Large intestine (tissue), 3 donors: ENCODE measurements around the gene SEMA3E. TPM values are rescaled to one million over a fixed set of nuclear protein-coding genes. Genes with fewer than 3 reads are reported as not detected.
"Not testable (repeated sequence)": the region's sequence is repeated elsewhere in the genome, so short reads cannot be mapped to it uniquely, and the experiment has no call there.

ENCODE experiments used
- DNase-seq, 2 donors: peaks; one replicate each; pipeline versions ENCODE4 v3.0.0 to v3.0.0-alpha.2; 2013
- H3K27ac ChIP-seq: one replicate; pipeline ENCODE4 v1.5.1; 2013; ENCODE audit warnings: low read length
- H3K27me3 ChIP-seq: 2 replicates; pipeline ENCODE4 v1.6.1; 2013; ENCODE audit warnings: low read length; ENCODE audit not compliant: control insufficient read depth, insufficient read depth
- H3K36me3 ChIP-seq: 2 replicates; pipeline ENCODE4 v1.6.1; 2013; ENCODE audit warnings: low read length; ENCODE audit not compliant: control insufficient read depth, insufficient read depth
- H3K4me1 ChIP-seq: one replicate; pipeline ENCODE4 v1.6.1; 2013; ENCODE audit warnings: low read length; ENCODE audit not compliant: control insufficient read depth, insufficient read depth
- H3K4me3 ChIP-seq: one replicate; pipeline ENCODE4 v1.5.1; 2013; ENCODE audit warnings: low read length
- H3K9me3 ChIP-seq: one replicate; pipeline ENCODE4 v1.6.1; 2013; ENCODE audit warnings: mild to moderate bottlenecking, low read depth, low read length, moderate library complexity; ENCODE audit not compliant: control insufficient read depth
- WGBS: methylation state at CpG from one replicate; pipeline ENCODE4 v1.1.5; 2013; ENCODE audit warnings: low lambda C conversion rate; ENCODE audit not compliant: insufficient coverage; 5-methylcytosine and 5-hydroxymethylcytosine counted together
- polyA plus RNA-seq: library from polyadenylated mRNA; unstranded; fragments of 120-200 nt; gene quantifications from one replicate; pipeline ENCODE4 v1.2.1, GENCODE V29; 2013

The SEMA3E gene
- polyA plus RNA-seq, 1 donor = 0.82 TPM

DNA sequence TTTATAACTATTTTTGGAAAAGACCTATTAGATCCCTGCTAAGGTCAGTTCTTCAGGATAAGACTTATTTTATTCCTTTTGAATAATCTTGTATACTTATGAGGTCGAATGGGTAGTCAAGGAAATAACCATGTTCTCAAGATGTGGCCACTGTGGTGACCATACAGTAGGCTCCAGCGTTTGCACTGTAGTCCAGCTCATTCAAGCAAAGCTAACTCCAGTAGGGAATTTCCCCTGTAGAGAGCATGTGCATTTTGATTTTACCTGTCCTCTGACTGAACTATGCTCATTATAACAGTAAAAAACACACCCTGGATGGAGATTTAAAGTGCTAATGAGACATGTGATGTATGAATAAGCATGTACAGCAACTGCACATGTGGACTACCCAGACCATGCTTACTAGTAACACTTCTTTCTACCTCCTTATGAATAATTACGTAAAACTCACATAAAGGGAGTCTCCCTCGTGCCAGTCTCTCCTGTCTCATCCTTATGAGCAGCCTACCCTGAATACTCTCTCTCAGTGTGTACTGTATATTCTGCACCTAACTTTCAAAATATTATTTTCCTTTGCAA lies 32.4 kb upstream of the SEMA3E start:
- no peaks in the 10 kb centered on the region for H3K9me3 ChIP-seq
- DNase-seq = no peak
- no peaks in the 10 kb centered on the region for H3K4me1 ChIP-seq
- no peaks in the 10 kb centered on the region for H3K27me3 ChIP-seq
- no peak overlapping the region for H3K4me3 ChIP-seq
- no peaks in the 10 kb centered on the region for H3K36me3 ChIP-seq
- no peak overlapping the region for H3K27ac ChIP-seq
- 77% methylated on average over 3 of the region's 4 CpGs for WGBS

DNA sequence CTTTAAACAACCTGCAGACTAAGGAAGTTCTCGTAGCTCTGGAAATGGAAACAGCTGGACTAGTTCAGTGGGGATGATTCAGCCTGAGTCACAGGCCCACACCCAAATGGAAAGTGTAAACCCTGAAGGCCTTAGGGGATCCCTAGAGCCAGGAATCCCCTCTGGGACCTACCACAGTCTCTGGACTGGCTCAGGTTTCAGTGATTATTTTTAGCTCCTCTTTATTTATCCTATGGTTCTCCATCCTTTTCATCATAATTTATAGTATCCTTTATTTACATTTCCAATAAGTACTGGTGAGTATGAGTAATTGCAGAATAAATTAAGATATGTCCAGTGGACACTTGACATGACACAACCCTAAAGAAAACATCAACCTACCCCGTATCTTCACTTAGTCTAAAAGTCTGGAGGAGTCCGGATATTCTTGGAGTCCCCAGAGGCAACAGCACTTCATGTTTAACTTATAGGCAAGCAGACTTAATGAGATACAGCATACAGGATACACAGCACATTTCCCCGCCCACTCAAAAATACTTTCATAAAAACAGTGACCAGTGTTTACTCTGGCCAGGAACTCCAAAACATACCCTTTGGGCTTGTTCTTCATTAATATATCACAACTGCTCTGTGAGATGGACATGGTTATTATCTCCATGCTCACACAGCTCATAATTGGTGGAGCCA lies 28.4 kb upstream of the SEMA3E start:
- H3K4me1 ChIP-seq = no peaks in the 10 kb centered on the region
- H3K27ac ChIP-seq = no peak overlapping the region
- no peak overlapping the region for H3K4me3 ChIP-seq
- no peaks in the 10 kb centered on the region for H3K36me3 ChIP-seq
- H3K9me3 ChIP-seq = no peaks in the 10 kb centered on the region
- DNase-seq = peak in 1 of 2 donors; percentile 11
- no peaks in the 10 kb centered on the region for H3K27me3 ChIP-seq
- WGBS = no CpG with 5 or more reads among the region's 4 CpGs

DNA sequence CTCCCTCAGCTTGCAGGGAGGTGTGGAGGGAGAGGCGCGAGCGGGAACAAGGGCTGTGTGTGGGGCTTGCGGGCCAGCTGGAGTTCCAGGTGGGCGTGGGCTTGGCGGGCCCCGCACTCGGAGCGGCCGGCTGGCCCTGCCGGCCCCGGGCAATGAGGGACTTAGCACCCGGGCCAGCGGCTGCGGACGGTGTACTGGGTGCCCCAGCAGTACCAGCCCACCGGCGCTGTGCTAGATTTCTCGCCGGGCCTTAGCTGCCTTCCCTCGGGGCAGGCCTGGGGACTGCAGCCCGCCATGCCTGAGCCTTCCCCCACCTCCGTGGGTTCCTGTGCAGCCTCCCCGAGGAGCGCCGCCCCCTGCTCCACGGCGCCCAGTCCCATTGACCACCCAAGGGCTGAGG lies 24.4 kb upstream of the SEMA3E start:
- not testable (repeated sequence) for DNase-seq, H3K27ac ChIP-seq, H3K27me3 ChIP-seq, H3K36me3 ChIP-seq, H3K9me3 ChIP-seq, H3K4me1 ChIP-seq, H3K4me3 ChIP-seq
- no CpG with 5 or more reads among the region's 28 CpGs for WGBS

DNA sequence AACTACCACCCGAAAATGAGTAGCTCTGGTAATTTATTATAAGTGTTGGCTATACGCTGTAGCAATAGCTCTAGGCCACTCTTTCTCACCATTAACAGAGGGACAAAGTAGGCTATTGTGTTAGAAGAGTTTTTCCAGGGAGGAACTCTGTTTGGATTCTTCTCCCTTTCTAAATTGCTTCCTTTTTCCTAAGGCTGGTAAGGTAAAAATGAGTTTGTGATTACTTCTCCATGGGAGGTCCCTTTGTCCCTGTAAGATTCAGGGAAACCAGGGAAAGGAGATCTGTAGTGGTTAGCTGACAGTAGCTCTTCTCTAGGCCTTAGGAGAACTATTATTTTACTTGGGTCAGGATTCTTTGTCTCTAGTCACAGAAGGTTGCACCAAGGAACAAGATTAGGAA lies 23.2 kb upstream of the SEMA3E start:
- H3K4me3 ChIP-seq = no peak overlapping the region
- no peaks in the 10 kb centered on the region for H3K9me3 ChIP-seq
- H3K4me1 ChIP-seq = no peaks in the 10 kb centered on the region
- whole genome bisulfite sequencing = 100% methylated on average over 1 of the region's 2 CpGs
- no peaks in the 10 kb centered on the region for H3K27me3 ChIP-seq
- H3K27ac ChIP-seq = no peak overlapping the region
- no peaks in the 10 kb centered on the region for H3K36me3 ChIP-seq
- no peak for DNase-seq

DNA sequence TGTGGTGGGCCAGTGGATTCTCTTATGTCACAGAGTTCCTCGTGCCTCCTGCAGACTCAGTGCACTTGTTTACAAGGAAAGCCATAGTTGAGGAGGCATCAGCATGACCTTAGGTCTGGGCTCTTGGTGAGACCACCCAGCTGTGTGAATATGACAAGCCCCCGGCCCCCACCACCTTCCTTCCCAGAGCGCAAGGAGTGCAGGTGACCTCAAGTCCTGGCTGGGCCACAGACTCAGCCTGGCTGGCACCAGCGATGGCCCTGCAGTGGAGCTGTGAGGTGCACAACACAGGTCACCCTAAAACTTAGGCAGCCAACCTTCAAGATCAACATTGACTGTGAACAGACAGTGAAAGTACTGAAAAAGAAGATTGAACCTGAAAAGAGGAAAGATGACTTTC lies 14.2 kb upstream of the SEMA3E start:
- Histone ChIP-seq H3K4me3 (no peak overlapping the region), H3K27me3 (no peaks in the 10 kb centered on the region), H3K4me1 (no peaks in the 10 kb centered on the region), H3K9me3 (no peaks in the 10 kb centered on the region), H3K27ac (no peak overlapping the region), H3K36me3 (no peaks in the 10 kb centered on the region)
- WGBS = no CpG with 5 or more reads among the region's 4 CpGs
- DNase-seq = no peak

DNA sequence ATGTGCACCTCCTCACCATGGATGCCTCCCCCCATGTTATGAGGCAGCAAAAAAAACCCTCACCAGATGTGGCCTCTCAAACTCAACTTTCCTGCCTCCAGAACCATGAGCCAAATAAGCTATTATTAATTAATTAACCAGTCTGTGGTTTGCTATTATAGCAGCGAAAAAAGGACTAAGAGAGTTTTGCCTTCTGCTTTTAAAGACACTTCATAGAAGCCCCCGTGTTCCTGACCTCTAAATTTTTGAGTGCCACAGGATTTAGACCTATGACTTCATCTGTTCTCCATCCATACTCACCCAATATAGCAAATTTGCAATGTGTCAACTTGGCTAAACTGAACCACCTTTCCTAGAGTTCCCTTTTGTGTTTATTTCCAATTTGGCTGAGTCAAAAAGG lies 9.2 kb upstream of the SEMA3E start:
- DNase-seq = no peak
- no peaks in the 10 kb centered on the region for H3K9me3 ChIP-seq
- no peaks in the 10 kb centered on the region for H3K36me3 ChIP-seq
- no peaks in the 10 kb centered on the region for H3K27me3 ChIP-seq
- no peaks in the 10 kb centered on the region for H3K4me1 ChIP-seq
- no peak overlapping the region for H3K4me3 ChIP-seq
- H3K27ac ChIP-seq = no peak overlapping the region
- no CpG with 5 or more reads among the region's 2 CpGs for WGBS

DNA sequence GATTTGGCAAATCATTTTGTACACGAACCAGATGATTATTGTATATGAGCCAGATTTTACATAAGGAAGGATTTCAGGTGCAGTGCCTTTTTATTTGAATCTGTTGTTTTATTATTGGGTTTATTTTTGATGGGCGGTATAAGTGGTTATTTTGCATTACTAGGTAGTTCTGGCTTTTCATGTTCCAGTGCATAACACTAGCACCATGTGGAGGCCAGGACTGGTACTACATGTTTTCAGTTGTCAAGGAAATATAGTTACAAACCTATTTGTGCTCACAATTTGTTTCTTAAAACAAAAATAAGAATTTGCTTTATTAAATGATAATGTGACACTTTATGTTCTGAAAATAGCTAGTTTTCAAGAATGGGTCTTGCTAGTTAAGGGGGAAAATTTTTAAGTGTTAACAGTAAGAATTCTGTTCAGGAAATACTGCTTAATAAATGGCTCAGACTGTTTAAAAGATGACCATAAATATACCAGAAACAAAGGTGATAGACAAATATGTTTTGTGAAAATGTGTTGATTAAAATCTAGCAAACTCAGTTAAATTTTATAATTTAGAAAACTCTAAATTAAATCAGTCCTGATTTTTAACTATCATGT lies 7.1 kb upstream of the SEMA3E start:
- H3K9me3 ChIP-seq = no peaks in the 10 kb centered on the region
- no peaks in the 10 kb centered on the region for H3K36me3 ChIP-seq
- H3K27me3 ChIP-seq = no peaks in the 10 kb centered on the region
- 40% methylated on average over 1 of the region's 2 CpGs for WGBS
- no peak for DNase-seq
- H3K27ac ChIP-seq = no peak overlapping the region
- no peaks in the 10 kb centered on the region for H3K4me1 ChIP-seq
- H3K4me3 ChIP-seq = no peak overlapping the region

DNA sequence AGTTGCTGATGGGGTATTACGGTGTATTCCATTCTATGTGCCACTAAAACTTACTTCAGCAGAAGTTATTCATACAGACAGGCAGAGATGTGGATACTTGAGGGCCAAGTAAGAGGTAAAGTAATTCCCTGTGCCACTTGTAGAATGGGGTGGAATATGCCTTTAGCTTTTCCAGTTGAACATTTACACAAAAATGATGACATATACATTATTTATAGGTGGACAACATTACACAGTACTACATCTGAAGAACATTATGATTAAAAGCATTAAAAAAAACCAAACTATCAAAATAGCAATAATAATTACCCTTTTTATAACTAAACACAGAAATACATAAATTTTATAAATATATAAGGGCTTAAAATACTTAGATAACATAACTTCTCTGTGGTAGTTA lies 3.5 kb upstream of the SEMA3E start:
- Histone ChIP-seq H3K36me3 (no peaks in the 10 kb centered on the region), H3K27ac (no peak overlapping the region), H3K27me3 (peaks cover 11% of the 10 kb centered on the region), H3K9me3 (no peaks in the 10 kb centered on the region), H3K4me3 (no peak overlapping the region), H3K4me1 (peaks cover 2% of the 10 kb centered on the region)
- WGBS = no CpG with 5 or more reads among the region's 1 CpG
- no peak for DNase-seq

DNA sequence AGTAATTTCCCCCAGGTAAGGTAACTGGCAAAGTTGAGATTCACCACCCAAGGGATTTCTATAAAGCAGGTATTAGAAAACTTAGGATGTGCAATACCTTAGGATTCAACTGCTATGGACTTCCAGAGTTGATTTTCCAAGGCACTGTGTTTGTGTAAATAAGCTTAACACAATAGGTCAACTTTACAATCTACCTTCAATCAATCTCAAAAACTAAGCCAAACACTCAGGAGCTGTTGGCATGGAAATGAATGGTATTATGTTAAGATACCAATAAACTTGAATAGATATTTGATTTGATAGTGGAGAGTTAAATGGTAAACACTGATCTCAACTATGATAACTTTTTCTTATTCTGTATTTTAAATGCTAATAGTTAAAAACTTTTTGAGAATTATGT lies 762 bp upstream of the SEMA3E start:
- Histone ChIP-seq H3K27ac (no peak overlapping the region), H3K4me3 (no peak overlapping the region), H3K27me3 (peaks cover 11% of the 10 kb centered on the region), H3K36me3 (no peaks in the 10 kb centered on the region), H3K9me3 (no peaks in the 10 kb centered on the region), H3K4me1 (peaks cover 2% of the 10 kb centered on the region)
- no peak for DNase-seq

DNA sequence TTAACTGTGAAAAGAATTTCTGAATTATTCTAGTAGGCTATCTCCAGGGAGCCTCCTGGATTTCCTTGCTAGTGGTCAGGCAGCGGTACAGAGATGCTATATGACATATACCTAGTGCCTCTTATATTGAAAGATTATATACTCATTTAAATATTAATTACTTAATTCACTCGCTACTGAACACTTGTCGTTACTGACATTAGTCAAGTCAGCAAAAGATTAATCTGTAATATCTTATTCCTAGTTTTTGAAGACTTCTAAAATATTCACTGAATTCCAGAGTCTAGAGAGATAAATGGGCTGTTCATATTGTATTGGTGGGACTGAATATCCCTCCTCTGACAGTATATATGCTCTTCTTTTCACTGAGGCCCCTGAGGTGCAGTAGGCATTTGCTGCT lies 2.9 kb downstream of the SEMA3E start:
- Histone ChIP-seq H3K27ac (no peak overlapping the region), H3K9me3 (no peaks in the 10 kb centered on the region), H3K27me3 (peaks cover 11% of the 10 kb centered on the region), H3K4me3 (no peak overlapping the region), H3K36me3 (no peaks in the 10 kb centered on the region), H3K4me1 (peaks cover 2% of the 10 kb centered on the region)
- WGBS = 100% methylated on average over 2 of the region's 3 CpGs
- no peak for DNase-seq

DNA sequence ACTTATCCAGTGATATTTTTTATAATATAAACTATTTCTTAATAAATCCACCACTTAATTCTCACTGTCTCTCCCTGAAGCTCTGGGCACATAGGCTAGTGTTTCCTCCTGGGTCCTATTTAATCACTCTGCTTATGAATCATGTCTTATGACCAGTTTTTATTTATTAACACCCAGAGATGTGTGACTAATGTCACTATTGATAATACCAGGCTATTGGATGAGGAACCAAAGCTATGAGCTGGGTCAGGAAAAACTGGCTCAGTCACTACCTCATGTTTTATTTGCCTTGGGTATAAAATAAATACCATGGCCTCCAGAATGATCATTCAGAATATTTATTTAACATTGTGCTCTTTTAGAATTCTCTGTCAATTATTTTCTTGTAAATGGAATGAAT lies 5.2 kb downstream of the SEMA3E start:
- no peak for DNase-seq
- H3K9me3 ChIP-seq = no peaks in the 10 kb centered on the region
- no peak overlapping the region for H3K27ac ChIP-seq

More for the DNA sequence above, 5.2 kb downstream of the SEMA3E start:
- Histone ChIP-seq H3K36me3 (no peaks in the 10 kb centered on the region), H3K4me3 (no peak overlapping the region), H3K27me3 (peaks cover 7% of the 10 kb centered on the region), H3K4me1 (peaks cover 2% of the 10 kb centered on the region)
